AG09319 (cell line): ENCODE data around the gene TFB1M.
A peak's percentile ranks its signal among the peaks of the same experiment; 100 is the strongest.

ENCODE experiments used
- DNase-seq: peaks from one replicate; pipeline ENCODE4 v3.0.0-alpha.2; 2010; ENCODE audit warnings: low read depth; ENCODE audit errors: extremely low read depth
- TF ChIP-seq, protein P1 (sequence below): IDR thresholded peaks from 2 replicates; pipeline ENCODE4 v1.5.1; 2011; ENCODE audit warnings: low read depth, mild to moderate bottlenecking, inconsistent platforms, low read length, moderate library complexity

TFB1M gene

DNA sequence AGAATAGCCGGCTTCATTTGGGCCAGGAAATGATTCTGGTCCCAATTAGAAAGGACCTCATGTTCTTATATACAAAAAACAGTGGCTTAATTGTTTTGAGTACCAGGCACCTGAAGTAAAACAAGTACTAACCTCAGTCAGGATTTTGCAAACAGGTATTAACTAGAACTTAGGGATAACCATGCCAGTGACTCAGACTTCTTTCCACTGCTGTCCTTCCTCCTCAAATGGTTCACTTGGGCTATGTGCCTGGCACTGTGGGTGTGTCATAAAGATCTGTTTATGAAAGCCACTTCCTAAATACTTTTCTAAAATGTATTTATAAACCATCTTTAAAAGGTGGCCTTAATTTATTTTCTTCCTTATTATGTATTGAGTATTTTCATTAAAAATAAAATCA lies 39.8 kb downstream of the TFB1M start:
- TF ChIP-seq, protein P1, sequence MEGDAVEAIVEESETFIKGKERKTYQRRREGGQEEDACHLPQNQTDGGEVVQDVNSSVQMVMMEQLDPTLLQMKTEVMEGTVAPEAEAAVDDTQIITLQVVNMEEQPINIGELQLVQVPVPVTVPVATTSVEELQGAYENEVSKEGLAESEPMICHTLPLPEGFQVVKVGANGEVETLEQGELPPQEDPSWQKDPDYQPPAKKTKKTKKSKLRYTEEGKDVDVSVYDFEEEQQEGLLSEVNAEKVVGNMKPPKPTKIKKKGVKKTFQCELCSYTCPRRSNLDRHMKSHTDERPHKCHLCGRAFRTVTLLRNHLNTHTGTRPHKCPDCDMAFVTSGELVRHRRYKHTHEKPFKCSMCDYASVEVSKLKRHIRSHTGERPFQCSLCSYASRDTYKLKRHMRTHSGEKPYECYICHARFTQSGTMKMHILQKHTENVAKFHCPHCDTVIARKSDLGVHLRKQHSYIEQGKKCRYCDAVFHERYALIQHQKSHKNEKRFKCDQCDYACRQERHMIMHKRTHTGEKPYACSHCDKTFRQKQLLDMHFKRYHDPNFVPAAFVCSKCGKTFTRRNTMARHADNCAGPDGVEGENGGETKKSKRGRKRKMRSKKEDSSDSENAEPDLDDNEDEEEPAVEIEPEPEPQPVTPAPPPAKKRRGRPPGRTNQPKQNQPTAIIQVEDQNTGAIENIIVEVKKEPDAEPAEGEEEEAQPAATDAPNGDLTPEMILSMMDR = no peak
- no peak for DNase-seq

DNA sequence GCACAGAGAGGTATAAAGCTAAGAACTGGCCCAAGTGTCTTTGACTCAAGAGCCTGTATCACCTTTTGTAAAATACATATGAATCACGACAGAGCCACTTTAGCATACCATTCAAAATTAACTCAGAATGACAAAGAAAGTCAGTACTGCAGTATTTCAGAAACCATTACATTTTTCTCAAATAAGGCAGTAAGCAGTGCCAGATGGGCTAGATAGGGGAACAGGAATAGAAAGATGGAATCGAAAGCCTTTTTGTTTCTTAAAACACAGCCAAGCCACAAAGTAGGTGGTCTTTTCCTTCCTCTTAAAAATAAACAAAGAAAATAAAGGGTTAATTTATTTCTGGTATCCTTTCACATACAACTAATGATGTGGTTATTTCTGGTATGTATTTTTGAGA lies 40.2 kb downstream of the TFB1M start:
- TF ChIP-seq, protein P1 = no peak
- no peak for DNase-seq

DNA sequence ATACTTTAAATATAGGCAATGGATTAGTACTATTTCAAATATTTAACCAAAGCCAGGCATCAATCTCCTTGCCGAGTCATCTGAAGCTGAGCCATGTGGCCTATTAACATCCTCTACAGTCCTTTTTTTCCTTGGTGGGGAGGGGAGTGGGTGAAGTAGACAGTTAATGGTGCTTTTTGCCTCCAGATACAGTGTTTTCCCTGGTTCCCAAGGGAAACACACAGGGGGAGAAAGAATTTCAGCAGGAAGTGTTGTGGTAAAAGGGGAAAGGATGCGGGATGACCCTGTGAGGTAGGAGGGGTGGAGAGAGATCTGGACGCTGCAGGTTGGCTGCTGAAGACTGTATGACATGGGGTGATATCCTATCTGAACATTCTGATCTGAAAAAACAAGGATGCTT lies 40.9 kb downstream of the TFB1M start:
- TF ChIP-seq, protein P1 = no peak
- DNase-seq = no peak

DNA sequence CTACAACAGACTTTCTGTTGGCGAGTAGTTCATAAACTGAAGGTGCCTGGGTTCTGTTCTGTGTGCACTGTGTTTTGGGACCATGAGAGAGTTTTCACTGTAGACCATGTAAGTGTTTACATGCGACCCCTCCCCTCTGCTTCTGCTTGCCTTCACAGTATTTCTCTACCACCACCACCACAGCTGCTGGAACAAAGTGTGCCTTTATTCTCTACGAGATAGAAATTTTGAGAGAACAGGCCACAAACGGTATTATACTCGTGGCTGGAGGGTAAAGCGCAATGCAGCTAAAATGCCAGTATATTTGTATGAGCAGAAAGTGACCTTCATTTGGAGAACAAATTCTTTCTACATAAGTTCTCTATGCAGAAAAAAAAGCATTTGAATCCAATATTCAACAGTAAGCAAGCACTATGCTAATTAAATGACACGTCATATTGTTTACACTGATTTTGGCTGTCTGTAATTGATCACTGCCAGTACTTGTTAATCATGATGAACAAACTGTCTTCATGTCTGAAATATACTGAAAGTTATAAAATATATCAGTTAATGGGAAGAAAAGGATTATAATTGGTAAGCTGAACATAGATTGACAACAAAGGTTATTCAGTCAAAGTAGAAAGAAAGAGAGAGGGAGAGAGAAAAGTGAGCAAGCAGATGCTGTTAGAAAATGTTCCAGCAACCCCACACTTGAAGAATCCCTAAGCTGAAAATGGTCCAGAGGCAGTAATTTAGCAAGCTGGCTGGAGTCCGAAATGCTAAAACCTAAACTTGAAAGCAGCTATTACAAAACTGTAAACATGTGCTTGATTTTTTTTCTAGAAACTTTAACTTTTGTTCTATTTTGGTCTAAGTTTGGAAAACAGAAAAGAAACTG lies 41.7 kb downstream of the TFB1M start:
- DNase-seq = peak; percentile 36
- TF ChIP-seq, protein P1 = no peak

DNA sequence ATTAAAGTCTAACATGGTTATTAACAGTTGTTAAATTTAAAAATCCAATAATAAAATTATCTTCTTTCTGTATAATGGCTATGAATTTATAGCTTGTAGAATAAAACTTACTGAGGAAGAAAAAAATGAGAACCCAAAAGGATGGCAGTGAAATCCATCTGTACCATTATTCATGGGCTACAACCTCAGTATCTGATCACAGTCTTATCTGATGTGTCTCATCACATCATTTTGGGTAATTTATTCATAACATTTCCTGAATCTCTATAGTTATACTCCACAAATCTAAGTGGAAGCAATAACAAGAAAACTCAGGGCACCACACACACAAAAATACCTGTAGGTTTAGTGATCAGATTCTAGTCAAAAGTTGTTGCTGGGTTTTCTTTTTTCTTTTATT lies 43.1 kb downstream of the TFB1M start:
- TF ChIP-seq, protein P1 = no peak

DNA sequence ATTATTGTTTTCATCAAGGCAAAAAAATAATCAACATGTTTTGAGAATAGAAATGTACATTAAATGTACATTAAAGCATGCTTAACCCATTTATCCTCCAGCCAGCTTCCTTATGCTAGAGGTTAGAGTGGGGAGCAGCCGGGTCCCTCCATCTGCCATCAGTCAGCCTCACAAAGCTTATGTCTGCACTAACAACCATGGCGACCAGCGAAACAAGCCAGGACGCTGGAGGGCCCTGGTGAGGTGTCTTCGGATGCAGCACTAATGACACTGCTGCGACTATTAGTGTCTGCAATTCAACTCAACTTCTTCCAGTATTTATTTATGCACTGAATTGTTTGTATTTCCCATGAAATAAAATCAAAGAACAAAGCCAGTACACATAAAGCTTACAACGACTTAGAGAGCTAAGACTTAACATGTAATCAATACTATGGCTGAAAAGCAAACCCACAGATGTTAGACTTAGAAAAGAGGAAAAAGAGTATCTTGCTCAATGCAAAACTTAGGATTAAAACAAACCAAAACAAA lies 43.7 kb downstream of the TFB1M start:
- TF ChIP-seq, protein P1 = no peak

More for the DNA sequence above, 43.1 kb downstream of the TFB1M start:
- no peak for DNase-seq

DNA sequence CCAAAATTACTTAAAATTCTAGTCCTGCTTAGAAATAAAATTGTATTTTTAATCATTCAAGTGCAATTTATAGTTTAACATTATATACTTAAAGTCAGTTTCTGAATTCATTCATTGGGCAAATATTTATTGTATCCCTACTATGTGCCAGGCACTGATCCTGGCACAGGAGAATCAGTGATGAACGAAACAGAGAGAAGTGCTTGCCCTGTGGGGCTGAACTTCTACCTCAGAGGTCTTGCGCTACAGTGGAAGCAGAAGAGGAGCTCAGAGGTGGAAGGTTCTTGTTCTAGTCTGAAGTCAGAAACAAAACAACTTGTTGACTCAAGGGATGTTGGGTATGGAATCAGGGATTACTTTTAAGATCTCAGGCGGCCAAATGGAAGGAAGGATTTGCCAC lies 44.5 kb downstream of the TFB1M start:
- DNase-seq = no peak
- TF ChIP-seq, protein P1 = no peak

More for the DNA sequence above, 43.7 kb downstream of the TFB1M start:
- no peak for DNase-seq
